DOHH2 (cell line): ENCODE measurements around the gene PDIA3.
A peak's percentile ranks its signal among the peaks of the same experiment; 100 is the strongest.

ENCODE experiments used
- H3F3A ChIP-seq: fragments of 200-600 bp; sonication (generic), shearing (Covaris generic); 2 replicates; pipeline ENCODE4 v1.6.0; 2016; ENCODE audit warnings: antibody characterized with exemption, mild to moderate bottlenecking; ENCODE audit not compliant: control insufficient read depth, insufficient read depth
- H3K27ac ChIP-seq: fragments of 200-600 bp; sonication (generic); 2 replicates; pipeline ENCODE4 v1.5.1; 2014; ENCODE audit warnings: low read depth, mild to moderate bottlenecking, low read length, moderate library complexity
- H3K27me3 ChIP-seq: fragments of 200-600 bp; sonication (generic); 2 replicates; pipeline ENCODE4 v1.6.1; 2014; ENCODE audit warnings: mild to moderate bottlenecking, low read length, mixed read lengths; ENCODE audit not compliant: control insufficient read depth
- H3K36me3 ChIP-seq: fragments of 200-600 bp; sonication (generic); 2 replicates; pipeline ENCODE4 v1.6.1; 2014; ENCODE audit warnings: mild to moderate bottlenecking, low read length, moderate library complexity, mixed read lengths; ENCODE audit not compliant: control insufficient read depth
- H3K4me1 ChIP-seq: fragments of 200-600 bp; sonication (generic); 2 replicates; pipeline ENCODE4 v1.6.1; 2014; ENCODE audit warnings: mild to moderate bottlenecking, low read length, mixed read lengths; ENCODE audit not compliant: control insufficient read depth
- H3K4me2 ChIP-seq: fragments of 200-600 bp; sonication (generic); 2 replicates; pipeline ENCODE4 v1.6.0; 2014; ENCODE audit warnings: mild to moderate bottlenecking, low read length, moderate library complexity
- H3K4me3 ChIP-seq: fragments of 200-600 bp; sonication (generic); 2 replicates; pipeline ENCODE4 v1.5.1; 2014; ENCODE audit warnings: mild to moderate bottlenecking, low read length, mixed read lengths
- H3K79me2 ChIP-seq: fragments of 200-600 bp; sonication (generic); 2 replicates; pipeline ENCODE4 v1.6.1; 2014; ENCODE audit warnings: mild to moderate bottlenecking, low read length, mixed read lengths; ENCODE audit not compliant: control insufficient read depth
- H3K9me2 ChIP-seq: fragments of 200-600 bp; sonication (generic); replicated peaks from 2 replicates; pipeline ENCODE4 v1.6.1; 2014; ENCODE audit warnings: mild to moderate bottlenecking, low read length, mixed read lengths; ENCODE audit not compliant: control insufficient read depth
- H3K9me3 ChIP-seq: fragments of 200-600 bp; sonication (generic); 2 replicates; pipeline ENCODE4 v1.6.1; 2014; ENCODE audit warnings: antibody characterized with exemption, low read length, mixed read lengths; ENCODE audit not compliant: control insufficient read depth, insufficient read depth
- H4K20me1 ChIP-seq: fragments of 200-600 bp; sonication (generic); 2 replicates; pipeline ENCODE4 v1.6.0; 2014; ENCODE audit warnings: low read depth, mild to moderate bottlenecking, antibody characterized with exemption, low read length, moderate library complexity; ENCODE audit not compliant: control insufficient read depth, insufficient read depth
- EZH2phosphoT487 ChIP-seq: fragments of 200-600 bp; sonication (generic); IDR thresholded peaks from 2 replicates; pipeline ENCODE4 v1.6.1; 2017; ENCODE audit warnings: borderline replicate concordance, mild to moderate bottlenecking, antibody characterized with exemption, low read length, moderate library complexity, mixed read lengths
- TF ChIP-seq, protein P1 (sequence below): fragments of 200-600 bp; sonication (generic); IDR thresholded peaks from one replicate; pipeline ENCODE4 v1.5.1; 2014; ENCODE audit warnings: antibody characterized with exemption, mild to moderate bottlenecking, low read depth, low read length; ENCODE audit not compliant: poor library complexity, severe bottlenecking

Gene PDIA3

DNA sequence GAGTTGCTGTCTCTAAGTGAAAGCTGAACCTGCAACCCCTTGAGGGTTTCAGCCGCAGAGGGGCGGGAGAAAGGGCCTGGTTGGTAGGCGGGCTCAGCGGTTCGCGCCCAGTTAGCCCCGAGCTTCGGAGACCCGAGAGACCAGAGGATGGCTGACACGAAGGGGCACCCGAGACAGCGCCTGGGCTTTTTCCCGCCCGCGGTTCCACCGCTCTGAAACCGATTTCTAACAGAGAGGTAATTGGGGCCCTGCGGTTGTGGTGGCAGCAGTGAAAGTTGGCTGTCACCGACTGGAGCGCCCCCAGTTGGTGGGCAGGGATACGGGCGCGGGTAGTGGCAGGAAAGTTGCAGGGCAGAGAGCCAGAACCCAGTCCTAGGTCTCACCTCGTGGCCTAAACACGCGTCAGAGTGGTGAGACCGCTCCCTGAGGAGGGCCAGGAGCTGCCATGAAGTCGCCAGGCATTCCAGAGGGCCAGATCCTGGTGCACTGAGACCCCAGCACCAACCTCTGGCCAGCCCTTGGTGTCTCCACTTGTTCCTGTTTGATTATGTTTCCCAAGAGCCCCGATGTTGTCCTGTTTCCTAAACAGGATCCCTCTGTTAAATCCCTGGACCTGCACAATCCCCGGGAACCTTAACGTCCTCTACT is 31.2 kb downstream of the PDIA3 start:
- H3K27me3 ChIP-seq = no peaks in the 10 kb centered on the region
- peak overlapping the region; percentile 93 for H3K4me2 ChIP-seq
- H4K20me1 ChIP-seq = peaks cover 11% of the 10 kb centered on the region; the same call in 1 of the 2 replicates
- no peak for TF ChIP-seq EZH2phosphoT487
- TF ChIP-seq, protein P1, sequence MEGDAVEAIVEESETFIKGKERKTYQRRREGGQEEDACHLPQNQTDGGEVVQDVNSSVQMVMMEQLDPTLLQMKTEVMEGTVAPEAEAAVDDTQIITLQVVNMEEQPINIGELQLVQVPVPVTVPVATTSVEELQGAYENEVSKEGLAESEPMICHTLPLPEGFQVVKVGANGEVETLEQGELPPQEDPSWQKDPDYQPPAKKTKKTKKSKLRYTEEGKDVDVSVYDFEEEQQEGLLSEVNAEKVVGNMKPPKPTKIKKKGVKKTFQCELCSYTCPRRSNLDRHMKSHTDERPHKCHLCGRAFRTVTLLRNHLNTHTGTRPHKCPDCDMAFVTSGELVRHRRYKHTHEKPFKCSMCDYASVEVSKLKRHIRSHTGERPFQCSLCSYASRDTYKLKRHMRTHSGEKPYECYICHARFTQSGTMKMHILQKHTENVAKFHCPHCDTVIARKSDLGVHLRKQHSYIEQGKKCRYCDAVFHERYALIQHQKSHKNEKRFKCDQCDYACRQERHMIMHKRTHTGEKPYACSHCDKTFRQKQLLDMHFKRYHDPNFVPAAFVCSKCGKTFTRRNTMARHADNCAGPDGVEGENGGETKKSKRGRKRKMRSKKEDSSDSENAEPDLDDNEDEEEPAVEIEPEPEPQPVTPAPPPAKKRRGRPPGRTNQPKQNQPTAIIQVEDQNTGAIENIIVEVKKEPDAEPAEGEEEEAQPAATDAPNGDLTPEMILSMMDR = peak; percentile 87
- H3F3A ChIP-seq = peaks cover 64% of the 10 kb centered on the region
- peaks cover 71% of the 10 kb centered on the region for H3K36me3 ChIP-seq
- peak overlapping the region; percentile 95 for H3K4me3 ChIP-seq
- no peaks in the 10 kb centered on the region for H3K9me2 ChIP-seq
- peaks cover 77% of the 10 kb centered on the region for H3K4me1 ChIP-seq
- H3K79me2 ChIP-seq = peaks cover 92% of the 10 kb centered on the region
- no peaks in the 10 kb centered on the region for H3K9me3 ChIP-seq
- peak overlapping the region; percentile 97 for H3K27ac ChIP-seq

DNA sequence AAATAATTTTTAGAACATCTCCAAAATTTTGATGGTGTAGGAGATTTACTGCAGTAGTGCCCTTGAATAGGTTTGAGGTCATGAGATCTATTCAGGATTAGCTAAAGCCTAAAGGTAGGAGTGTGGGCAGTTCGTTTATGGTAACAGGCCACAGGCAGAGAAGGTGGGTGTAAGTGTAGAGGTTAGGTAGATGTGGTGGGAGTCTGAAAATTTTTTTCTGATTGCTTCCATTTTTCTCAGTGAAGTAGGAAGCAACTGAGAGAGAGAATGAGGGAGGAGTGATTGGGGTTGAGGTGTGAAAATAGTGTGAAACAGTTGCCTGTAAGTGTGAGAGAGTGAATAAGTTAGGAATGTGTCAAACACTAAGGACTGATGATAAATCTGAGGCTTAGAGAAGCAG is 32.8 kb downstream of the PDIA3 start:
- Histone ChIP-seq H3F3A (peaks cover 53% of the 10 kb centered on the region), H3K4me2 (peak overlapping the region; percentile 75), H3K79me2 (peaks cover 90% of the 10 kb centered on the region), H3K4me1 (peaks cover 75% of the 10 kb centered on the region), H4K20me1 (peaks cover 8% of the 10 kb centered on the region; the same call in 1 of the 2 replicates), H3K9me2 (no peaks in the 10 kb centered on the region), H3K27ac (peak overlapping the region; percentile 97), H3K9me3 (no peaks in the 10 kb centered on the region), H3K27me3 (no peaks in the 10 kb centered on the region), H3K4me3 (peak overlapping the region; percentile 60), H3K36me3 (peaks cover 55% of the 10 kb centered on the region)
- TF ChIP-seq, protein P1 = no peak
- TF ChIP-seq EZH2phosphoT487 = no peak

DNA sequence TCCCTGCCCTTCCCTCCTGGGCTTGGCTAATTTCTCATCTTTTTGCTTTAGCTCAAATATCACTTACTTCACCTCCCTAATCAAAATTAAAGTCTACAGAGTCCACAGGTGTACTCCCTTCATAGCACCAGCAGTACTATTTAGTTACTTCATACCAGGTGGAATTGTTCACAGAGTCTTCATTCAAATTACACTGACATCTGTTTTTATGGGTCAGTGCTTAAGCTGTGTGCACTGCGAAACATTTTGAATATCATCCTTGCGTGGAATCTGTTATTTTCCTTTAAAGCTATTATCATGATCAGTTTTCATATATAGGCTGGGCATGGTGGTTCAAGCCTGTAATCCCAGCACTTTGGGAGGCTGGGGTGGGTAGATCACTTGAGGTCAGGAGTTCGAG is 43.2 kb downstream of the PDIA3 start:
- peaks cover 50% of the 10 kb centered on the region for H3F3A ChIP-seq
- H3K9me3 ChIP-seq = no peaks in the 10 kb centered on the region
- peak overlapping the region; percentile 99 for H3K27ac ChIP-seq
- H3K9me2 ChIP-seq = no peaks in the 10 kb centered on the region
- H3K36me3 ChIP-seq = peaks cover 47% of the 10 kb centered on the region
- H3K4me2 ChIP-seq = peak overlapping the region; percentile 93
- peak overlapping the region; percentile 70 for H3K4me3 ChIP-seq
- 0 out of 2 replicates have a peak, but pooled peaks cover 4% of the 10 kb centered on the region for H4K20me1 ChIP-seq
- TF ChIP-seq, protein P1 = no peak
- TF ChIP-seq EZH2phosphoT487 = no peak
- H3K27me3 ChIP-seq = no peaks in the 10 kb centered on the region
- H3K4me1 ChIP-seq = peaks cover 81% of the 10 kb centered on the region
- peaks cover 36% of the 10 kb centered on the region for H3K79me2 ChIP-seq
